CD4-positive, alpha-beta T cell treated with Interleukin-6 at 100 ng/mL for 8 hours (primary cell): ENCODE measurements around the gene ZNF536.

Experiments used
- DNase-seq: peaks from one replicate; pipeline ENCODE4 v3.0.0-alpha.2; 2020; ENCODE audit warnings: mixed read lengths, low spot score

Gene ZNF536

GRCh38 chr19:30371960-30372824 is at the start of gene ZNF536:
Gene ZNF536 (plus strand): TSS chr19:30372384. CDS start chr19:30443563, 71,179 bp downstream.
- DNase-seq: no peak

DNA sequence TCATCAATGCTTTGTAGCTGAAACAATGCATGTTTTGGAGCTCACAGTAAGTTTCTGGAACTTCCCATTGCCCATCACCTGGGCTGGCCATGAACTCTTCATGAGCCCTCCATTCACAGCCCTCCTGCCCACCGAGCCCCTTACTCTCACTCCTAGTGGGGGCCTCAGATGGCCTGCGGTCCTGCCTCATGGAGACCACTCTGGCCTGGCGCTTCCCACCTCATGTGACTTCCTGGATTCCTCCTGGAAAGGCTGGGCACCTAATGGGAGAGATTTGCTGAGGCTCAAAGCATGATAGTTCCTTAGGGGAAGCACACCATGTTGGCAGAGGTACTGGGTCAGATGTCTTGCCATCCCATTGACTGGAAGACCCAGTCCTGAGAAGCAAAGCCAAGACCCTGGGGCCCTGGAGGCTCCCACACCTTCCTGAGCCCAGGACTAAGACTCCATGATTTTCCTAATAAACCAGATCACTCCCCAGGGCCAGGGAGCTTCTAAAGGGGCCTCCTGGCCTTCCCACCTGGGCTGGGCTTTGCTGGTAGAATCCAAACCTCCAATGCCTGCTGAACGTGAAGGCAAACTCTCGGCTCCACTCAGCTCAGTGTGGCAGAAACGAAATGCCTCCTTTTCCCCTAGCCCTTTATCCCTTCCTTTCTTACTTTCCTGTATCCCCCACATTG is 49.4 kb upstream of the ZNF536 start:
- no peak for DNase-seq

- no peak for DNase-seq
Measured at GRCh38 chr19:30323904-30324303, 48.3 kb upstream of the ZNF536 start.

GRCh38 chr19:30324982-30325381 is 47.2 kb upstream of the ZNF536 start:
- no peak for DNase-seq

- DNase-seq: no peak
Measured at GRCh38 chr19:30325676-30326392, 46.4 kb upstream of the ZNF536 start.

DNA sequence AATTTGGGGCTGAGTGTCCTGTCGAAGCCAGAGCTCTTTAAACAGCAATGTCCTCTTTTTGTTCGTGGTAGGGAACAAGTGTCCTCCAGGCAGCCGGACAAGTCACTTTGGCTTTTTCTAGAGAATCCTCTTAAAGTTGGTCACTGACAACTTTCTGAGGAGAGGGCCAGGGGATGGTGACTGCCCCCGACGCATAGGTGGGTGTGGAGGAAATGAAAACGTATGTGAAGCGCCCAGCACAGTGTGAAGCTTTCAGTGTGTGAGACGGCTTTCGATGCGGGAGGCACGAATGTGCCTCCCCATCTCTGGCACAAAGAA is 45.8 kb upstream of the ZNF536 start:
- no peak for DNase-seq

DNA sequence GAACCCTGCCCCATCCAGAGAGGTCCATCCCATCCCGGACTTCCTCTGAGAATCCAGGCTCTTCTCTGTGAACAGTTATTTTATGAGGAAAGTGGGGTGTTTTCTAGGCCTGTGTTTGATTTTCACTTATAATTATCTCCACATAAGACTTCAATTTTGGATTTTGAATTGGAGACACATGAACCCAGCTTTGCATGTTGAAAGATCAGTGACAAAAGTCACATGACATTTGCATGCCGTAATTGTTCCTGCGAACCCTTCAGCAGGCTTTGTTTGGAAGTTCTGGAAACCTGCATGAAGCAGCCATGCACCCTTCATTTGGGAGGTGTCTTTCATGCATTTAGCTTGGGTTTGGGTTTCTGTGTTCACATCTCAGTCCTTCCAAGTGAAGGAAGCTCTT is 44.9 kb upstream of the ZNF536 start:
- no peak for DNase-seq

DNA sequence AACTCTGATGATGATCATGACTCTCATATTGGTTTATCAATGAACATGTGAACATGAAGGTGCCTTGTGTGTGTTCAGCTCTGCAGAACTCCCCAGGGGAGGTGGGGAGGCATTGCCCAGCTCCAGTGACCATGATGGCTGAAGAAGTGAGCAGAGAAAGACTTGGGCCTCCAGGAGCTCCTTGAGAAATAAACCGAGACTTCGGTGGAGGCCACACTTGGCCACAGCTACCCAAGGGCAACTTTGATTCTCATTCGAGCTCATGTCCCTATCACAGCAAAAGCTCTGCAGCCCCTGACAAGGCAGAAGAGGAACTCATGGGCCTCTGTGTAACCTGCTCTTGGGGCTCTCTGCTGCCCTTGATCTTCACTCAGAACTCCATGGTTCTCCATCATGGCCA is 44.1 kb upstream of the ZNF536 start:
- DNase-seq: no peak

DNA sequence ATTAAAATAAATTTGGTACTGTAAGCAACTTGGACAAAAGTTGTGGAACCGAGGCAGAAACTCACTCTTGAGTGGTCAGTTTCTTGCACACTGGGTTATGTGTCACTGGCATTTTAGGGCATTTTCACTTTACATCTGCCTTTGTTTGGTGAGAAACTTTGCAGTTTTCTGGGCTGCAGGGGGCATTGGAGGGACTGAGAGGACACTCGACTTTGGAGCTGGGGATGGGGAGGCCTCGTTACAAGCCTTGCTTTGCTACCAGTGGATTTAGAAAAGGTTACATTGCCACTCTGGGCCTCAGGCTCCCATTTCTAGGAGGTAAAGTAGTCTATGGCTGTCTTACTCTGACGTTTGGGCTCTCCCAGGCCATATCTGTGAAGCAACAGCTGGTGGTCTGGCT is 41.9 kb upstream of the ZNF536 start:
- no peak for DNase-seq

DNA sequence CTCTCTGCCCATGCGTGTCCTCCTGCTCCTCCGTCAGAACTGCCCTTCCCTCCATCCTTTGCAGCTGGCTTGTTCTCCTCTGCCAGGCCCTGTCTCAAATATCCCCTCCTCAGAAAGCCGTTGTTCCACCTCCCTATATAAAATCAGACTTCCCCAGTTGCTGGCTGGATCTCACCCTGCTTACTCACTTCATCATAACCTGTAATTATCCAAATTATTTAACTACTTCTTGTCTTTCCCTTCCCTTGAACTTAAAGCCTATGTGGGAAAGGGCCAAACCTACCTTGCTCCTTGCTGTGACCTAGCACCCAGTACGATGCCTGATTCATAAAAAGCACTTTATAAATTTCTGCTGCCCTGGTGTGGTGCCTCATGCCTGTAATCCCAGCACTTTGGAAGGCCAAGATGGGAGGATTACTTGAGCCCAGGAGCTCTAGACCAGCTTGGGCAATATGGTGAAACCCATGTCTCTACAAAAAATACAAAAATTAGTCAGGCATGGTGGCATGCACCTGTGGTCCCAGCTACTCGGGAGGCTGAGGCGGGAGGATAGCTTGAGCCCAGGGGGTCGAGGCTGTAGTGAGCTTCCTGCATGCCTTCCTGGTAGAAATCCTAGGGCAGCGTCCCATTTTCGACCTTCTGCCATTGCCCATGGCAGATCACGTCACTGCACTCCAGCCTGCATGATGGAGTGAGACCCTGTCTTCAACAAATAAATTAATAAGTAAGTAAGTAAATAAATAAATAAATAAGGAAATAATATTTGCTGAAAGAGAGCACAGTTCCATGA is 39.5 kb upstream of the ZNF536 start:
- DNase-seq: no peak

DNA sequence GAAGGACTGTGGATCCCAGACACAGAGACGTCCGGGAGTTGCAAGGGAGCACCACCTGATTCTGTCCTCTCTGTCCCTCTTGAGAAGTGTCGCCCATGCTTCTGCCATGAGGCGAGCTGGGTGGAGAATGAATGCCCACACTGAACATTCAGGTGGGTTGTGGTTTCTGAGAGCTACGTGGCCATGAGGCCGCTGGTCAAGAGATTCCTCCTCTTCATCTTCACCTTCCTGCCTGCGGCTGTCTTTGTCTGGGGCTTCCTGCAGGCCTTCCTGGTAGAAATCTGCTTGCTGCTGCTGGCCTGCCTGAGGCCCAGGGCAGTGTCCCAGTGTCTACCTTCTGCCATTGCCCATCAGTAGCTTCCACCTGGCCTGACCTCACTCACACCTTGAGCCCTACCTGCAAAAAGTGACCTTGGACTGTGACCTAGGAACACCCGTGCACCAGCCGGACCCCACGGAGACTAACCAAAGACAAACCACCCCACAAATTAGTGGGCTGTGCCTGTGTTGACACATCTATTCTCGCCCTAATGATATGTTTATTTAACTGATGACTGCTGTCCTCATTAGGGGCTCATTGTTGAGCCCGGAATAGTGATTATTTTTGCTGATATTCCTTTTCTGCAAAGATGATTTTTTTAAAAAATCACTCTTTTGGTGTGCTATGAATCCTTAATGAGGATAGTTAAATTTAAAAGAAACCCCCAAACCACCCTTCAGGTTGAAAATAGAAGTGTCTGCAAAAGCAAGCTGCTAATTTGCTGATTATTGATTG is 38.7 kb upstream of the ZNF536 start:
- no peak for DNase-seq

- DNase-seq: no peak
Measured at GRCh38 chr19:30334841-30335240, 37.3 kb upstream of the ZNF536 start.

DNA sequence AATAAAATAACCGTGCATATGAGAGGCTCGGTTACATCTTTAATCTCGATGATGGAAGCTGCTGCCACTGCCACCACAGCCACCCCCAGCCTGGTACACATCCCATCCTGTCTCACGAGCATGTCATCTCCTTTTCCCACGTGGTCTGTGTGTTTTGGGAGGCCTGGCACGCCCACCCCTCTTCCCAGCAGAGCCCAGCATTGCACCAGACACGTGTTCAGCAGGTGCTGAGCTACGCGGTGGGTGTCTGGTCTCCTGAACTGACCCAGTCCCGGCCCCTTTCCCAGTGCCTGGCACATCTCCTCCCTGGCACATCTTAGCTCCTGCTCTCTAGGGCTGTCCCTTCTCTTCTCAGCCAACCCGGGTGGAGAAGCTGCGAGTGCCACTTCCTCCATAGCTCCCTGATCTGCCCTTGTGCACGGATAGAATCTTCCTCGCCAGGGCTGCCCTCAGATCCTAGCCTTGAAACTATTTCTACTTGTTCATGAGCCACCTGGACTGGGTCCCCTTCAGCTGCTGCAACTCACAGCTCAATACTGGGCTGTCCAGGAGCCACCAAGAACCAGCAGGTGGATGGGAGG is 36.8 kb upstream of the ZNF536 start:
- no peak for DNase-seq

DNA sequence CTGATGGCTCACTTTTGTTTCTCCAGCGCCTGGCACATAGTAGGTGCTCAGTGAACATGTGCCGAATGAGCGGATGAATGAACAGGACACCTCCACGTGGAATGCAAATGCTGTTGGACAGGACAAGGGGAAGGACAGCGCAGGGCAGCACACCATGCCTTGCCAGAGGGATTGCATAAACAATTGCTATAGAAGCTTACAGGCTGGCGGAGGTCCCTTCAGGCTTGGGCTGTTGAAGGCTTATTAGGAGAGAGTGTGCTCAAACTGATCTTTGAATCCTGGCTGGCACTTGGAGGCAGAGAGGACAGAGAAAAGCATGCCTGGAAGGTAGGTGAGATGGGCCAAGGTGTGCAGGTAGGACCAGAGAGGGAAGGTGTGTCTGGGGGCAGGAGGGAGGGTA is 35.9 kb upstream of the ZNF536 start:
- no peak for DNase-seq

DNA sequence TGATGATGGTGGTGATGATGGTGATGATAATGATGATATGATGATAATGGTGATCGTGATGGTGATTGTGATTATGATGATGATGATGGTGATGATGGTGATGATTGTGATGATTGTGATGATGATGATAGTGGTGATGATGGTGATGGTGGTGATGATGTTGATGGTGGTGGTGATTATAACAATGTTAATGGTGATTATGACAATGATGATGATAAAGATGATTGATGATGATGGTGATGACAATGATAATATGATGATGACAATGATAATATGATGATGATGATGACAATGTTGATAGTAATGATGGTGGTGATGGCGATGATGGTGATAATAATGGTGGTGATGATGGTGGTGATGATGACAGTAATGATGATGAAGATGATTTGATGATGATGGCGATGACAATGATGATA is 34.1 kb upstream of the ZNF536 start:
- no peak for DNase-seq

DNA sequence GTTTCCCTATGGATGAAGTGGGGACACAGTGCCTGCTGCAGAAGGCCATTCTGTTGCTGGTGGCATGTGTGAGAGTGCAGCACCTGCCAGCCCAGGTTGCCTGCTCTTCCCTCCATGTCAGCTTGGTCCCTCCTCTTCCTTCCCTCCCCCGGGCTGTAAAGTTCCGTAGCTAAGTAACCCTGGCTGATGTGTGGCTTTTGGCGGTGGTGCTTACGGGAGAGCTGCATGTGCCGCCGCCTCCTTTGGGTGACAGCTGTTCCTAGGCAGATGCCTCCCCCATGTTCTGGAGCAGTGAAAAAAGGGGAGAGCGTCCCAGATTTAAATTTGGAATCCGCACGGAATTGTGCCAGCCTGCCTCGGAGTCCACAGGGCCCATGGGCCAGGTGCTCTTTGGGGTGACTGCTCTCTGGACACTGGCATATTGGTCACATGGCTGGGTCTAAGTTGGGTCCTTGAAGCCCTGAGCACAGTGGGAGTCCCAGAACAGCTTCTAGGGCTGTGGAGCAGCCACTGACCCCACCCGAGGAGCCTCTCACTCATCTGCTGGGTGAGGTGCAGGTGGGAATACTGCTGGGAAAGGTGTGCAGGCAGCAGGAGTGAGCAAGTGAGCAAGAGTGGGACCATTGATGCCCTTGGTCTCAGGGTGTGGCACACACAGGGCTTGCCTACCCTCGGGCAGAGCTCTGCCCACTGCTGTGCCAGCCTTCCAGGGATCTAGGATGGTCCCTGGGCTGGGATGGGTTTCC is 33.1 kb upstream of the ZNF536 start:
- no peak for DNase-seq

GRCh38 chr19:30339624-30340525 is 32.3 kb upstream of the ZNF536 start:
- no peak for DNase-seq

GRCh38 chr19:30340771-30341561 is 31.2 kb upstream of the ZNF536 start:
- no peak for DNase-seq
